Epithelial cell of esophagus (primary cell): ENCODE results near the gene C2orf68.

Source experiments
- DNase-seq: peaks from one replicate; pipeline ENCODE4 v3.0.0; 2010; ENCODE audit warnings: low read depth
- H3K4me3 ChIP-seq: 2 replicates; pipeline ENCODE4 v1.5.1; 2011; ENCODE audit warnings: mild to moderate bottlenecking, low read length, control low read depth
- CTCF ChIP-seq: IDR thresholded peaks from 2 replicates; pipeline ENCODE4 v1.5.1; 2011; ENCODE audit warnings: low read depth, mild to moderate bottlenecking, low read length, control low read depth, inconsistent platforms; ENCODE audit not compliant: insufficient read depth; ENCODE audit errors: missing control alignments

Gene C2orf68

GRCh38 chr2:85647823-85648526 is 36.1 kb upstream of the C2orf68 start:
- H3K4me3 ChIP-seq = no peak overlapping the region
- no peak for TF ChIP-seq CTCF
- no peak for DNase-seq

- no peak for DNase-seq
- TF ChIP-seq CTCF = no peak
- no peak overlapping the region for H3K4me3 ChIP-seq
Observed at GRCh38 chr2:85646166-85646565, 34.3 kb upstream of the C2orf68 start.

GRCh38 chr2:85644909-85645308 is 33.0 kb upstream of the C2orf68 start:
- no peak overlapping the region for H3K4me3 ChIP-seq
- TF ChIP-seq CTCF = no peak
- DNase-seq = no peak

- no peak for DNase-seq
- TF ChIP-seq CTCF = no peak
- H3K4me3 ChIP-seq = no peak overlapping the region
Observed at GRCh38 chr2:85642725-85643124, 30.9 kb upstream of the C2orf68 start.

- H3K4me3 ChIP-seq = no peak overlapping the region
- DNase-seq = no peak
- no peak for TF ChIP-seq CTCF
Observed at GRCh38 chr2:85635636-85636035, 23.8 kb upstream of the C2orf68 start.

- no peak overlapping the region for H3K4me3 ChIP-seq
- no peak for DNase-seq
- no peak for TF ChIP-seq CTCF
Observed at GRCh38 chr2:85635011-85635410, 23.1 kb upstream of the C2orf68 start.

GRCh38 chr2:85631316-85631715 is 19.4 kb upstream of the C2orf68 start:
- no peak overlapping the region for H3K4me3 ChIP-seq
- TF ChIP-seq CTCF = no peak
- DNase-seq = no peak
